SK-N-SH treated with all-trans-retinoic acid at 6 μM for 48 hours (cell line): Measurements from ENCODE around the gene BCAT1.

Experiments
- PPARA ChIP-seq: fragments of 250-450 bp; sonication (Bioruptor Pico); IDR thresholded peaks from 2 replicates; pipeline ENCODE4 v1.5.0; 2020; ENCODE audit warnings: mild to moderate bottlenecking, borderline replicate concordance
- ZFP3 ChIP-seq: fragments of 250-450 bp; sonication (Bioruptor Pico); IDR thresholded peaks from 2 replicates; pipeline ENCODE4 v1.5.0; 2020; ENCODE audit warnings: mild to moderate bottlenecking, moderate library complexity
- TF ChIP-seq, protein P1 (sequence below): fragments of 250-450 bp; sonication (Bioruptor Pico); IDR thresholded peaks from 2 replicates; pipeline ENCODE4 v1.5.1; 2020; ENCODE audit warnings: low read depth, mild to moderate bottlenecking, moderate library complexity
- TF ChIP-seq, protein P2 (sequence below): fragments of 250-450 bp; sonication (Bioruptor Pico); IDR thresholded peaks from 2 replicates; pipeline ENCODE4 v1.8.0; 2020; ENCODE audit warnings: mild to moderate bottlenecking, moderate library complexity, borderline replicate concordance

DNA sequence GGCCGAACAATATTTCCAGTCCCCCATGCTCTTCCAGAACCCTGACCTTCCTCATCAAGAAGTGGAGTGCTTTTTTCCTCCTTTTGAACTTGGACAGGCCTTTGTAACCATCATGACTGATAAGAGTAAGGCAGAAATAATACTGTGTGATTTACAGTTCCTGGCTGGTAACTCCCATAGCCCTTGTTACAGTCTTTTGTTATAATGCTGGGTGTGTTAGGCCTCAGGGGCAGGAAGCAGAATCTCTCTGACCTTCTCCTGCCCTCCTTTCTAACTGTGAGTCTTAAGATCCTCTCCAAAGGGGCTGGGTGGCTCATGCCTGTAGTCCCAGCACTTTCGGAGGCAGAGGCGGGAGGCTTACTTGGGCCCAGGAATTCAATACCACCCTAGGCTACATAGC lies 59.5 kb downstream of the BCAT1 start:
- TF ChIP-seq ZFP3 (CRISPR knock-in tag) (no peak), PPARA (CRISPR knock-in tag) (no peak)
- TF ChIP-seq, protein P1, sequence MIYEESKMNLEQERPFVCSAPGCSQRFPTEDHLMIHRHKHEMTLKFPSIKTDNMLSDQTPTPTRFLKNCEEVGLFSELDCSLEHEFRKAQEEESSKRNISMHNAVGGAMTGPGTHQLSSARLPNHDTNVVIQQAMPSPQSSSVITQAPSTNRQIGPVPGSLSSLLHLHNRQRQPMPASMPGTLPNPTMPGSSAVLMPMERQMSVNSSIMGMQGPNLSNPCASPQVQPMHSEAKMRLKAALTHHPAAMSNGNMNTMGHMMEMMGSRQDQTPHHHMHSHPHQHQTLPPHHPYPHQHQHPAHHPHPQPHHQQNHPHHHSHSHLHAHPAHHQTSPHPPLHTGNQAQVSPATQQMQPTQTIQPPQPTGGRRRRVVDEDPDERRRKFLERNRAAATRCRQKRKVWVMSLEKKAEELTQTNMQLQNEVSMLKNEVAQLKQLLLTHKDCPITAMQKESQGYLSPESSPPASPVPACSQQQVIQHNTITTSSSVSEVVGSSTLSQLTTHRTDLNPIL (CRISPR knock-in tag): no peak
- TF ChIP-seq, protein P2, sequence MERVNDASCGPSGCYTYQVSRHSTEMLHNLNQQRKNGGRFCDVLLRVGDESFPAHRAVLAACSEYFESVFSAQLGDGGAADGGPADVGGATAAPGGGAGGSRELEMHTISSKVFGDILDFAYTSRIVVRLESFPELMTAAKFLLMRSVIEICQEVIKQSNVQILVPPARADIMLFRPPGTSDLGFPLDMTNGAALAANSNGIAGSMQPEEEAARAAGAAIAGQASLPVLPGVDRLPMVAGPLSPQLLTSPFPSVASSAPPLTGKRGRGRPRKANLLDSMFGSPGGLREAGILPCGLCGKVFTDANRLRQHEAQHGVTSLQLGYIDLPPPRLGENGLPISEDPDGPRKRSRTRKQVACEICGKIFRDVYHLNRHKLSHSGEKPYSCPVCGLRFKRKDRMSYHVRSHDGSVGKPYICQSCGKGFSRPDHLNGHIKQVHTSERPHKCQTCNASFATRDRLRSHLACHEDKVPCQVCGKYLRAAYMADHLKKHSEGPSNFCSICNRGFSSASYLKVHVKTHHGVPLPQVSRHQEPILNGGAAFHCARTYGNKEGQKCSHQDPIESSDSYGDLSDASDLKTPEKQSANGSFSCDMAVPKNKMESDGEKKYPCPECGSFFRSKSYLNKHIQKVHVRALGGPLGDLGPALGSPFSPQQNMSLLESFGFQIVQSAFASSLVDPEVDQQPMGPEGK (CRISPR knock-in tag): no peak
